Nephron (organoid): ENCODE measurements around the gene DEFB116.
"Not testable (repeated sequence)": the region's sequence is repeated elsewhere in the genome, so short reads cannot be mapped to it uniquely, and the experiment has no call there.

Experiments used
- H3K27ac Mint-ChIP-seq, 3 experiments: 2 replicates each; pipeline ENCODE4 v1.8.0; 2020; ENCODE audit warnings: mixed read lengths in 3 of 3, mild to moderate bottlenecking in 2 of 3, moderate library complexity in 1 of 3
- H3K27me3 Mint-ChIP-seq: 2 replicates; pipeline ENCODE4 v1.8.0; 2021; ENCODE audit warnings: low read depth, mild to moderate bottlenecking, moderate library complexity, mixed read lengths
- H3K36me3 Mint-ChIP-seq: 2 replicates; pipeline ENCODE4 v1.8.0; 2020; ENCODE audit warnings: low read depth, mixed read lengths
- H3K4me1 Mint-ChIP-seq: 2 replicates; pipeline ENCODE4 v1.8.0; 2020; ENCODE audit warnings: mixed read lengths
- H3K4me3 Mint-ChIP-seq, 3 experiments: 2 replicates each; pipeline ENCODE4 v1.8.0; 2020; ENCODE audit warnings: mild to moderate bottlenecking in 3 of 3, mixed read lengths in 3 of 3, moderate library complexity in 2 of 3
- H3K9me3 Mint-ChIP-seq: 2 replicates; pipeline ENCODE4 v1.8.0; 2020; ENCODE audit warnings: mixed read lengths
- TF ChIP-seq, protein P1 (sequence below), 3 experiments: fragments of 200-600 bp; sonication (generic); IDR thresholded peaks; one replicate each; pipeline ENCODE4 v1.5.0; 2021; ENCODE audit warnings: antibody characterized with exemption in 3 of 3; ENCODE audit not compliant: unreplicated experiment in 3 of 3

DEFB116 gene, protein sequence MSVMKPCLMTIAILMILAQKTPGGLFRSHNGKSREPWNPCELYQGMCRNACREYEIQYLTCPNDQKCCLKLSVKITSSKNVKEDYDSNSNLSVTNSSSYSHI

DNA sequence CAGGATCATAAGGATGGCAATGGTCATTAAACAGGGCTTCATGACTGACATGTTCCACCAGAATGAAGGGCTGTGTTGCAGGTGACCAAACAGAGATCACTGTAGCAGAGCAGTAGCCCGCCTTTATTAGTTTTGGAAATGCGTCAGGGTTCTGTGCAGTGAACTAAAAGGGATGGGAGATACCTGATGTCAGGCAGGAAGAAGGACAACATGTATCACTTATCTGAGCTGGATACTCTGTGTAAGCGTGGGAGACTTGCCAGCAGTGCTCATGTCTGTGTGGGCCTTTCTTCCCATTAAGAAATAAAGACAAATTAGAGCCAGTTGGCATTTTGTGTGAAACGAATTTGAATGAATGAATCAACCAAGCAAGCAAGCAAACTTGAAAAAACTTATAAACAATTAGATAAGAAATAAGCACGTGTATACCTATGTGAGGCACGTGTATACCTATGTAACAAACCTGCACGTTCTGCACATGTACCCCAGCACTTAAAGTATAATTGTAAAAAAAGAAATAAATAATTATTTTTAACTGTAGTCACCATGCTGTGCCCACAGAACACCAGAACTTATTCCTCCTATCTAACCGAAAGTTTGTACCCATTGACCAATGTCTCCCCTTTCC, at the start of gene DEFB116:
DEFB116 (minus strand) TSS at position 51 of the 628 bp plus-strand sequence; CDS start at position 51, 0 bp downstream.
- no peaks in the 10 kb centered on the region for H3K27me3 Mint-ChIP-seq
- TF ChIP-seq, protein P1, sequence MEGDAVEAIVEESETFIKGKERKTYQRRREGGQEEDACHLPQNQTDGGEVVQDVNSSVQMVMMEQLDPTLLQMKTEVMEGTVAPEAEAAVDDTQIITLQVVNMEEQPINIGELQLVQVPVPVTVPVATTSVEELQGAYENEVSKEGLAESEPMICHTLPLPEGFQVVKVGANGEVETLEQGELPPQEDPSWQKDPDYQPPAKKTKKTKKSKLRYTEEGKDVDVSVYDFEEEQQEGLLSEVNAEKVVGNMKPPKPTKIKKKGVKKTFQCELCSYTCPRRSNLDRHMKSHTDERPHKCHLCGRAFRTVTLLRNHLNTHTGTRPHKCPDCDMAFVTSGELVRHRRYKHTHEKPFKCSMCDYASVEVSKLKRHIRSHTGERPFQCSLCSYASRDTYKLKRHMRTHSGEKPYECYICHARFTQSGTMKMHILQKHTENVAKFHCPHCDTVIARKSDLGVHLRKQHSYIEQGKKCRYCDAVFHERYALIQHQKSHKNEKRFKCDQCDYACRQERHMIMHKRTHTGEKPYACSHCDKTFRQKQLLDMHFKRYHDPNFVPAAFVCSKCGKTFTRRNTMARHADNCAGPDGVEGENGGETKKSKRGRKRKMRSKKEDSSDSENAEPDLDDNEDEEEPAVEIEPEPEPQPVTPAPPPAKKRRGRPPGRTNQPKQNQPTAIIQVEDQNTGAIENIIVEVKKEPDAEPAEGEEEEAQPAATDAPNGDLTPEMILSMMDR (IDR thresholded peaks at IDR 0.05; ENCODE audit: unreplicated experiment in 3 of 3) = no peak
- H3K9me3 Mint-ChIP-seq = peaks cover 51% of the 10 kb centered on the region
- H3K4me3 Mint-ChIP-seq = no peak within 1 kb of the TSS
- H3K4me1 Mint-ChIP-seq = no peaks in the 10 kb centered on the region
- no peaks in the 10 kb centered on the region for H3K36me3 Mint-ChIP-seq
- H3K27ac Mint-ChIP-seq = no peak within 1 kb of the TSS

DNA sequence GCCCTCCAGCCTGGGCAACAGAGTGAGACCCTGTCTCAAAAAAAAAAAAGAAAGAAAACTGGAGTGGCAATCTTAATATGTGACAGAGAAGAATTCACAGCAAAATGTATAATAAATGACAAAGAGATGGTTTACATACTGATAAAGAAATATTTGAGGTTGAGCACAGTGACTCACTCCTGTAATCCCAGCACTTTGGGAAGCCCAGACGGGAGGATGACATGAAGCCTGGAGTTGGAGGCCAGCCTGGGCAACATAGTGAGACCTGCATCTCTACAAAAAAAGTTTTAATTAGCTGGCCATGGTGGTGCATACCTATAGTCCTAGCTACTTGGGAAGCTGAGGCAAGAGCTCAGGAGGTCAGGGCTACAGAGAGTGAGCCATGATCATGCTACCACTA, 47.6 kb upstream of the DEFB116 start:
- no peak overlapping the region for H3K27ac Mint-ChIP-seq
- peaks cover under 1% of the 10 kb centered on the region for H3K27me3 Mint-ChIP-seq
- H3K4me1 Mint-ChIP-seq = no peaks in the 10 kb centered on the region
- TF ChIP-seq, protein P1 (IDR thresholded peaks at IDR 0.05; ENCODE audit: unreplicated experiment in 3 of 3) = no peak
- peaks cover 26% of the 10 kb centered on the region for H3K9me3 Mint-ChIP-seq
- H3K4me3 Mint-ChIP-seq = no peak overlapping the region
- no peaks in the 10 kb centered on the region for H3K36me3 Mint-ChIP-seq

DNA sequence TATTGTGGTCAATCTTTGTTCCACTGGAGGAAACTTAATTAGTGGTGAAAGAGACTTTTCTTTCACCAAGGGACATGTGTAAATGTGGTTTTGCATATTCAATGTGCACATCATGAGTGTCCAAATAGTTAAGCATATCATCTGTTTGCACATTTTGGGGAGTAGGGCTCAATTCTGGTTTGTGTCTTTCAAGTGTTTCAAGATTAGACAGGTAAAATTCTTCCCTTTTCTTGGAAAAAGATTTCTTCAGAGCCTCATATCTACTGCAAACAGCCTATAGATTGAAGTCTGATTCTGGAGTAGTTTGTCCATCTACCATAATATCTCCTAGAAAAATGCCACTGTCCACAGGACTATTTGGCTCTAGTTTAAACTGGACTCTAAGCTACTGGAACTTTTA, 33.1 kb upstream of the DEFB116 start:
- no peaks in the 10 kb centered on the region for H3K4me1 Mint-ChIP-seq
- no peaks in the 10 kb centered on the region for H3K36me3 Mint-ChIP-seq
- TF ChIP-seq, protein P1 (IDR thresholded peaks at IDR 0.05; ENCODE audit: unreplicated experiment in 3 of 3) = no peak
- H3K4me3 Mint-ChIP-seq = no peak overlapping the region
- H3K9me3 Mint-ChIP-seq = peaks cover 14% of the 10 kb centered on the region
- H3K27me3 Mint-ChIP-seq = no peaks in the 10 kb centered on the region
- no peak overlapping the region for H3K27ac Mint-ChIP-seq

DNA sequence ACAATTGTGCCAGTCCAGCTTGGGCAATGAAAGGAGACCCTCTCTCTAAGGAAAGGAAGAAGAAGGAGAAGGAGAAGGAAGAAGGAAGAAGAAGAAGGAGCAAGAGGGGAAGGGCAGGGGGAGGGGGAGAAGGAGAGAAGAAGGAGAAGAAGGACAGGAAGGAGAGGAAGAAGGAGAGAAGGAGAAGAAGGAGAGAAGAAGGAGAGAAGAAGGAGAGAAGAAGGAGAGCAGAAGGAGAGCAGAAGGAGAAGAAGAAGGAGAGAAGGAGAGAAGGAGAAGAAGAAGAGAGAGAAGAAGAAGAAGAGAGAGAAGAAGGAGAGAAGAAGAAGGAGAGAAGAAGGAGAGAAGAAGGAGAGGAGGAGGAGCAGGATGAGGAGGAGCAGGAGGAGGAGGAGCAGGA, 22.5 kb upstream of the DEFB116 start:
- H3K36me3 Mint-ChIP-seq = peaks cover 5% of the 10 kb centered on the region
- no peak overlapping the region for H3K4me3 Mint-ChIP-seq
- TF ChIP-seq, protein P1 (IDR thresholded peaks at IDR 0.05; ENCODE audit: unreplicated experiment in 3 of 3) = no peak
- no peaks in the 10 kb centered on the region for H3K27me3 Mint-ChIP-seq
- H3K9me3 Mint-ChIP-seq = peaks cover 26% of the 10 kb centered on the region
- H3K27ac Mint-ChIP-seq = no peak overlapping the region
- H3K4me1 Mint-ChIP-seq = no peaks in the 10 kb centered on the region

DNA sequence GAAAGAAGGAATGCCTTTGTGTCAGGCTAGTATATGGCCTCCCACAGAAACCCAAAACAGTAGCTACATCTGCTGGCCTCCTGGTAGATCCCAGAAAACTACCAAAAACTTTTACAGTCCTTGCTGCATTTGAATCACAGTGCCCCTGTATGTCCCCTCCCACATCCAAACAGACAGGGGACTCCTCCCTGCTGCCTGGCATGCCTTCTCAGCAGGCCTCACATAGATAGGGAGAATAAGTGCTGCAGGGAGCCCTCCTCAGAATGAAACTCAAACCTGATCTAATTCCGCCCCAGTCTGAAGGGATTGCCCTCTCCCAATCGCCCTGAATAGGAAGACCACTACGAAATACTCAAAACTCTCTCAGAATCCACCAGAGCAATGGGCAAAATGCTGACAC, 14.1 kb upstream of the DEFB116 start:
- H3K4me1 Mint-ChIP-seq = no peaks in the 10 kb centered on the region
- no peaks in the 10 kb centered on the region for H3K27me3 Mint-ChIP-seq
- no peaks in the 10 kb centered on the region for H3K36me3 Mint-ChIP-seq
- peaks cover 55% of the 10 kb centered on the region for H3K9me3 Mint-ChIP-seq
- H3K4me3 Mint-ChIP-seq = no peak overlapping the region
- H3K27ac Mint-ChIP-seq = no peak overlapping the region
- TF ChIP-seq, protein P1 (IDR thresholded peaks at IDR 0.05; ENCODE audit: unreplicated experiment in 3 of 3) = no peak

DNA sequence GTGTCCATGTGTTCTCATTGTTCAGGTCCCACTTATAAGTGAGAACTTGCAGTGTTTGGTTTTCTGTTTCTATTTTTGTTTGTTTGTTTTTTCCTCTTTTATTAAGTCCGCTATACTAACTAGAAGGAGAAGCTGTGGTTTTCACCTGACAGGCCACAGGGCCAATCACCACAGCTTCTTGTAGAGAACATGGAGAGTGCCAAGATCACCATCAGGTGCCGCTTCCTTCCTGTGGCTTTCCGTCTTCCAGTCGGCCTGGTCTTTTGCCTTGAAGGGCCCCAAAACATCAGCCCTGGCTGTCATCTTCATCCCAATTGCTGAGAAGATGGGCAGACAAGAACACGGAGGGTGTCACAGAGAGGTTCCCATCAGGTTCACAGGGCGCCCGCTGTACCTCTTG, 23.4 kb downstream of the DEFB116 start:
- H3K36me3 Mint-ChIP-seq, H3K27ac Mint-ChIP-seq, H3K4me3 Mint-ChIP-seq, H3K4me1 Mint-ChIP-seq, H3K27me3 Mint-ChIP-seq: not testable (repeated sequence)
- H3K9me3 Mint-ChIP-seq = peaks cover 75% of the 10 kb centered on the region
